ENCODE results near the gene ATP13A4. TPM values are rescaled to one million over a fixed set of nuclear protein-coding genes. Genes with fewer than 3 reads are reported as not detected.

Gene ATP13A4
- total and polyA plus RNA-seq, 4 donors = 0.23 to 2.7 (median 0.50) TPM

DNA sequence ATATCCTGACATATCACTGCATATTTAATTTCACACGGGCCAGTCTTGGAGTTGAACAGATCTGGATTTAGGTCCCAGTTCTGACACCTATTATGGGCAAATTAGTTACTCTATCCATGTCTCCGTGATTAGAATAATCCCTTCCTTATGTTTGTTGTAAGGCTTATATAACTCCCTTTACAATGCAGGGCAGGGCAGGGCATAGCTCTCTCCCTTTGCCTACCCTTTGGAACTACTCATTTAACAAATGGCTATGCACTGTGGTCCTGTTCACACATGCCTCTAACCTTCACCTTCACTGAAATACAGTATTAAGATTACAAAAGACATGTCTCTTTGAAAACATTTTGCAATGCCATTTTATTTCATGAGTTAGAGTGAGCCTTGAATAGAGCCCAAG, 151.4 kb downstream of the ATP13A4 start (continued):
- TF ChIP-seq, protein P1, sequence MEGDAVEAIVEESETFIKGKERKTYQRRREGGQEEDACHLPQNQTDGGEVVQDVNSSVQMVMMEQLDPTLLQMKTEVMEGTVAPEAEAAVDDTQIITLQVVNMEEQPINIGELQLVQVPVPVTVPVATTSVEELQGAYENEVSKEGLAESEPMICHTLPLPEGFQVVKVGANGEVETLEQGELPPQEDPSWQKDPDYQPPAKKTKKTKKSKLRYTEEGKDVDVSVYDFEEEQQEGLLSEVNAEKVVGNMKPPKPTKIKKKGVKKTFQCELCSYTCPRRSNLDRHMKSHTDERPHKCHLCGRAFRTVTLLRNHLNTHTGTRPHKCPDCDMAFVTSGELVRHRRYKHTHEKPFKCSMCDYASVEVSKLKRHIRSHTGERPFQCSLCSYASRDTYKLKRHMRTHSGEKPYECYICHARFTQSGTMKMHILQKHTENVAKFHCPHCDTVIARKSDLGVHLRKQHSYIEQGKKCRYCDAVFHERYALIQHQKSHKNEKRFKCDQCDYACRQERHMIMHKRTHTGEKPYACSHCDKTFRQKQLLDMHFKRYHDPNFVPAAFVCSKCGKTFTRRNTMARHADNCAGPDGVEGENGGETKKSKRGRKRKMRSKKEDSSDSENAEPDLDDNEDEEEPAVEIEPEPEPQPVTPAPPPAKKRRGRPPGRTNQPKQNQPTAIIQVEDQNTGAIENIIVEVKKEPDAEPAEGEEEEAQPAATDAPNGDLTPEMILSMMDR (IDR thresholded peaks at IDR 0.05; ENCODE audit: low read depth, low read length, missing input control) = no peak

DNA sequence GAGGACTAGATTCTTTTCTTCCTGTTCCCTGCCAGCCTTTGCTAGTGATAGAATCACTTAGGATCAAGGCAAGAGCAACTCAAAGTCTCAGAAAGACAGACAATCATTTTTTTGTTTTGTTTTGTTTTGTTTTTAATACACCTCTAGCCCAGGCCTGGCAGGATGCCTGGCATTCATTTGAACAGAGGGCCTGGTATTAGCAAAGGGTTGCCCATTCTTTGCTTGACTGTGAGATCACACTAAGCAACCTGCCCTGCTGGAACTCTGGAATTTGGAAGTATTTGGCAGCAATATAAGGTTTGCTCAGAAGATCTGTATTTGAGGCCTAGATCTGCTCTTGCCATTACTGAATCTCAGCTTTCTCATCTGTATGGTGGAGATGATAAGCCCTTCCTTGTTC, 154.4 kb downstream of the ATP13A4 start:
- DNase-seq (ENCODE audit: low spot score) = no peak
- H3K9ac ChIP-seq (ENCODE audit: low read depth in 1 of 2, low read length in 2 of 2) = no peak overlapping the region
- H3K27ac ChIP-seq (ENCODE audit: low read depth in 1 of 2, low read length in 2 of 2) = no peak overlapping the region
- H3K27me3 ChIP-seq (ENCODE audit: control insufficient read depth in 4 of 4, insufficient read depth in 4 of 4, low read length in 3 of 4) = no peaks in the 10 kb centered on the region
- no peaks in the 10 kb centered on the region for H3K36me3 ChIP-seq (ENCODE audit: control insufficient read depth in 4 of 4, insufficient read depth in 3 of 4, low read depth in 1 of 4, low read length in 3 of 4)
- no peaks in the 10 kb centered on the region for H3K4me1 ChIP-seq (ENCODE audit: control insufficient read depth in 4 of 4, insufficient read depth in 4 of 4, low read length in 3 of 4)
- no peak overlapping the region for H3K4me3 ChIP-seq (ENCODE audit: low read depth in 1 of 3, low read length in 3 of 3)
- peaks cover 0 to 3% (median 0%) of the 10 kb centered on the region in 4 donors for H3K9me3 ChIP-seq (ENCODE audit: control insufficient read depth in 4 of 4, low read length in 3 of 4)
- TF ChIP-seq, protein P1 (IDR thresholded peaks at IDR 0.05; ENCODE audit: low read depth, low read length, missing input control) = no peak
- TF ChIP-seq RAD21 (IDR thresholded peaks at IDR 0.05) = no peak
- TF ChIP-seq FOXA1 (IDR thresholded peaks at IDR 0.05) = no peak
- TF ChIP-seq, protein P2, sequence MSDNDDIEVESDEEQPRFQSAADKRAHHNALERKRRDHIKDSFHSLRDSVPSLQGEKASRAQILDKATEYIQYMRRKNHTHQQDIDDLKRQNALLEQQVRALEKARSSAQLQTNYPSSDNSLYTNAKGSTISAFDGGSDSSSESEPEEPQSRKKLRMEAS (IDR thresholded peaks at IDR 0.05) = no peak
- no peak for TF ChIP-seq GABPA (IDR thresholded peaks at IDR 0.05 in 1 of 2, conservative IDR thresholded peaks at IDR 0.05 in 1 of 2)
- TF ChIP-seq, protein P3, sequence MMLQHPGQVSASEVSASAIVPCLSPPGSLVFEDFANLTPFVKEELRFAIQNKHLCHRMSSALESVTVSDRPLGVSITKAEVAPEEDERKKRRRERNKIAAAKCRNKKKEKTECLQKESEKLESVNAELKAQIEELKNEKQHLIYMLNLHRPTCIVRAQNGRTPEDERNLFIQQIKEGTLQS (IDR thresholded peaks at IDR 0.05) = no peak
- TF ChIP-seq, protein P4, sequence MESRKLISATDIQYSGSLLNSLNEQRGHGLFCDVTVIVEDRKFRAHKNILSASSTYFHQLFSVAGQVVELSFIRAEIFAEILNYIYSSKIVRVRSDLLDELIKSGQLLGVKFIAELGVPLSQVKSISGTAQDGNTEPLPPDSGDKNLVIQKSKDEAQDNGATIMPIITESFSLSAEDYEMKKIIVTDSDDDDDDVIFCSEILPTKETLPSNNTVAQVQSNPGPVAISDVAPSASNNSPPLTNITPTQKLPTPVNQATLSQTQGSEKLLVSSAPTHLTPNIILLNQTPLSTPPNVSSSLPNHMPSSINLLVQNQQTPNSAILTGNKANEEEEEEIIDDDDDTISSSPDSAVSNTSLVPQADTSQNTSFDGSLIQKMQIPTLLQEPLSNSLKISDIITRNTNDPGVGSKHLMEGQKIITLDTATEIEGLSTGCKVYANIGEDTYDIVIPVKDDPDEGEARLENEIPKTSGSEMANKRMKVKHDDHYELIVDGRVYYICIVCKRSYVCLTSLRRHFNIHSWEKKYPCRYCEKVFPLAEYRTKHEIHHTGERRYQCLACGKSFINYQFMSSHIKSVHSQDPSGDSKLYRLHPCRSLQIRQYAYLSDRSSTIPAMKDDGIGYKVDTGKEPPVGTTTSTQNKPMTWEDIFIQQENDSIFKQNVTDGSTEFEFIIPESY (IDR thresholded peaks at IDR 0.05) = no peak
- no peak for TF ChIP-seq FOXA2 (IDR thresholded peaks at IDR 0.05)
- no peak for TF ChIP-seq JUND (IDR thresholded peaks at IDR 0.05)
- no peak for TF ChIP-seq EGR1 (IDR thresholded peaks at IDR 0.05; ENCODE audit: low read depth in 2 of 2)

DNA sequence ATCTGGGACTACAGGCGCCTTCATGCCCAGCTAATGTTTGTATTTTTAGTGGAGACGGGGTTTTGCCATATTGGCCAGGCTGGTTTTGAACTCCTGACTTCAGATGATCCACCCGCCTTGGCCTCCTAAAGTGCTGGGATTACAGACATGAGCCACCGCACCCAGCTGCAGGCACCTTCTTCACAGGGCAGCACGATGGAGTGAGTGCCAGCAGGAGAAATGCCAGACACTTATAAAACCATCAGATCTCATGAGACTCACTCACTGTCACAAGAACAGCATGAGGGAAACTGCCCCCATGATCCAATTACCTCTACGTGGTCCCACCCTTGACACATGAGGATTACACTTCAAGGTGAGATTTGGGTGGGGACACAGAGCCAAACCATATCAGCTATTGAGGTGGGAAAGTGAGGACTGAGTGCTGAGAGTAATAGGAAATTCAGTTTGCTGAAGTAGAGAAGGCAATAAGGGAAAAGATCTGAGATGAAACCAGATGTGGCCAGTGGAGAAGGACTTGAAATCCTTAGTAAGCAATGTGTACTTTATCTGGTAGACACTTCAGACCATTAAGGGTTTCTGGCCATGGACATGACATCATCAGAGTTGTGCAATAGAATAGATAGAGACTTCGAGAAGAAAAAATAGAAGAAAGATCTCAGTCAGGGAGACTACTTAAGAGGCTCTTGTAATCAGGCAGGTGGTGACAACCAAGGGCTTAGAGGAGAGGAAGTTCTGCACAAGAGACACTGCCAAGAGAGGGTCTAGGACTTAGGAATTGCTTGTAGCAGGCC, 158.0 kb downstream of the ATP13A4 start:
- Histone ChIP-seq H3K4me1 (ENCODE audit: control insufficient read depth in 4 of 4, insufficient read depth in 4 of 4, low read length in 3 of 4) (no peaks in the 10 kb centered on the region), H3K9ac (ENCODE audit: low read depth in 1 of 2, low read length in 2 of 2) (no peak overlapping the region), H3K27ac (ENCODE audit: low read depth in 1 of 2, low read length in 2 of 2) (no peak overlapping the region), H3K4me3 (ENCODE audit: low read depth in 1 of 3, low read length in 3 of 3) (no peak overlapping the region), H3K36me3 (ENCODE audit: control insufficient read depth in 4 of 4, insufficient read depth in 3 of 4, low read depth in 1 of 4, low read length in 3 of 4) (no peaks in the 10 kb centered on the region), H3K27me3 (ENCODE audit: control insufficient read depth in 4 of 4, insufficient read depth in 4 of 4, low read length in 3 of 4) (no peaks in the 10 kb centered on the region), H3K9me3 (ENCODE audit: control insufficient read depth in 4 of 4, low read length in 3 of 4) (peaks cover 0 to under 1% (median 0%) of the 10 kb centered on the region in 4 donors)
- TF ChIP-seq, protein P2 (IDR thresholded peaks at IDR 0.05) = no peak
- TF ChIP-seq, protein P3 (IDR thresholded peaks at IDR 0.05) = no peak
- TF ChIP-seq HNF4A (conservative IDR thresholded peaks at IDR 0.05) (no peak), TAF1 (conservative IDR thresholded peaks at IDR 0.05) (no peak)
- DNase-seq (ENCODE audit: low spot score) = no peak
- WGBS = 74% methylated on average over 7 of the region's 7 CpGs
